Measurements from ENCODE around the gene ALDH9A1. TPM values are rescaled to one million over a fixed set of nuclear protein-coding genes. Genes with fewer than 3 reads are reported as not detected.

Gene ALDH9A1
- total and polyA plus RNA-seq, 7 donors, result 39.5 to 98.5 (median 59.4) TPM

DNA sequence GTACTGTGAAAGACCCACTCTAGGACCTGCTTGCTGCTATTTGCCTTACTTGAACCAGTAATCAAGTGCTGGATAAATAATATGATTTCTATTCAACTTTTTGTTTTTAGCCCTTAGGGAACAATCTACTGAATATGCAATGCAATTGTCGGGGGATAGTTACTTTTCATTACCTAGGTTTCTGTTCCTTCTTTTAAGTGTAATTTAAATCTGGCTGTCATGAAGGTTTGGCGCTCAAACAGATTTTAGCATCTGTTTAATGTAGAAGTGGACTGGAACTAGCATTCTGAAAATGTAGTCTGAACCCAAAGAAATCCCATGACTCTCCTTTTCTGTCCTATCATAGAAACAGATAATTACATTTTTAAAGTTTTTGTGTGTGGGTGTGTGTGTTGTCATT is 62.5 kb downstream of the ALDH9A1 start:
- no peaks in the 10 kb centered on the region for H3K27me3 ChIP-seq
- TF ChIP-seq POLR2AphosphoS5 (IDR thresholded peaks at IDR 0.05), result no peak
- TF ChIP-seq POLR2A (IDR thresholded peaks at IDR 0.05), result no peak
- TF ChIP-seq, protein P1, sequence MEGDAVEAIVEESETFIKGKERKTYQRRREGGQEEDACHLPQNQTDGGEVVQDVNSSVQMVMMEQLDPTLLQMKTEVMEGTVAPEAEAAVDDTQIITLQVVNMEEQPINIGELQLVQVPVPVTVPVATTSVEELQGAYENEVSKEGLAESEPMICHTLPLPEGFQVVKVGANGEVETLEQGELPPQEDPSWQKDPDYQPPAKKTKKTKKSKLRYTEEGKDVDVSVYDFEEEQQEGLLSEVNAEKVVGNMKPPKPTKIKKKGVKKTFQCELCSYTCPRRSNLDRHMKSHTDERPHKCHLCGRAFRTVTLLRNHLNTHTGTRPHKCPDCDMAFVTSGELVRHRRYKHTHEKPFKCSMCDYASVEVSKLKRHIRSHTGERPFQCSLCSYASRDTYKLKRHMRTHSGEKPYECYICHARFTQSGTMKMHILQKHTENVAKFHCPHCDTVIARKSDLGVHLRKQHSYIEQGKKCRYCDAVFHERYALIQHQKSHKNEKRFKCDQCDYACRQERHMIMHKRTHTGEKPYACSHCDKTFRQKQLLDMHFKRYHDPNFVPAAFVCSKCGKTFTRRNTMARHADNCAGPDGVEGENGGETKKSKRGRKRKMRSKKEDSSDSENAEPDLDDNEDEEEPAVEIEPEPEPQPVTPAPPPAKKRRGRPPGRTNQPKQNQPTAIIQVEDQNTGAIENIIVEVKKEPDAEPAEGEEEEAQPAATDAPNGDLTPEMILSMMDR (IDR thresholded peaks at IDR 0.05), result no peak
- TF ChIP-seq EP300 (IDR thresholded peaks at IDR 0.05), result no peak
- H3K4me1 ChIP-seq, result peaks cover 0 to 60% (median 51%) of the 10 kb centered on the region in 4 donors
- intact Hi-C loops (cut with DNase I), result no loop called here
- H3K9me3 ChIP-seq, result no peaks in the 10 kb centered on the region
- DNase-seq, result no peak
- H3K27ac ChIP-seq, result no peak overlapping the region
- H3K36me3 ChIP-seq, result peaks cover 0 to 6% (median 0%) of the 10 kb centered on the region in 4 donors
- H3K4me3 ChIP-seq, result no peak overlapping the region
- WGBS, 2 donors, result 40 to 50% methylated on average over 2 of the region's 2 CpGs

DNA sequence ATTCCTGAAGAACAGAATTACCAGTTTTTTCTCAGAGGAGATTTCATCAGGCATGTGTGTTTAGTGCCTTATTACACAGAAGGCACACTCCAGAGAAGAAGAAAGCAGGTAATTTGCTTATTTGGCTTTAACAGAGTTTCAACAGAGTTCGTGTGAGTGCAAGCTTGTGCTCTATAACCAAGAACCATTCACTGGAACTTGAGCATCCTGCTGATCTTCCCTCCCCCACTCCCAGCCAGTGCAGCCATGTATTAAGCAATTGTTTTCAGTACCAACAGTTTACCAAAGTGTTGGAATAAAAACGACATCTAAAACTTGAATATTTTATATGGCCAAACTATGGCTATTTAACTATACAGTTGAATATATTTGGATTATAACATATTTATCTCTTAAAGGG is 63.0 kb downstream of the ALDH9A1 start:
- WGBS, 2 donors, result 65 to 70% methylated on average over 2 of the region's 2 CpGs
- intact Hi-C loops (cut with DNase I), result no loop called here

DNA sequence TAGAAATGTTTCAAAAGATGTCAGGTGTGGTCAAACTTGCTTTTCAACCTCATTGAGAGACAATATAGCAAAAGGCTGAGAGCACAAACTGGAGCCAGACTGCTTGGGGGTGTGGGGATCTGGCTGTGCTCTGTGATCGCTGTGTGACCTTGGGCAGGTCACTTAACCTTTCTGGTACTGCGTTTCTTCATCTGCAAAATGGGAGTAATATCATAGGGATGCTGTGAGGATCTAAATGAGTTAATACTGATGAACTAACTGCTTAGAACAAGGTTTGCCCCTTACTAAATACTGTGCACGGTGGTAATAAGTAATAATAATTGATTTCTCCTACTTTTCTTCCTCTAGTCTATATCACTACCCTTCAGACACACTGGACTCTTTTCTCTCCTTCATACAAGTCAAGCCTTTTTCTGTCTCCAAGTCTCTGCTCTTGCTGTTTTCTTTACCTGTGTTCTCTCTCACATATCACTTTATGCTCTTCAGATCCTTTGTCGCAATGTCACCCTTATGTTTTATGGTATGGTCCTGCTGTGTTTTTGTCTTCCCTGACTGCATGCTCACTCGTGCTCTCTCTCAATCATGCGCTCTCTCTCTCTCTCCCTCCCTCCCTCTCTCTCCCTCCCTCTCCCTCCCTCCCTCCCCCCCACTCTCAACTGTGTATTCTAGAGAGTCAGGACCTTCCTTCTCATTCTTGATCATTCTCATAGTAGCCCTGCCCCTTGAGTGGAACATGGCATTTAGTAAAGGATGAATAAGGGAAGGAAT is 64.0 kb downstream of the ALDH9A1 start:
- 79 to 89% methylated on average over 6 of the region's 6 CpGs for WGBS, 2 donors
- no peak for DNase-seq
- Histone ChIP-seq H3K4me1 (peaks cover 0 to 58% (median 55%) of the 10 kb centered on the region in 4 donors), H3K36me3 (peaks cover 0 to 6% (median 0%) of the 10 kb centered on the region in 4 donors), H3K9me3 (no peaks in the 10 kb centered on the region), H3K27ac (no peak overlapping the region), H3K4me3 (no peak overlapping the region), H3K27me3 (no peaks in the 10 kb centered on the region)
- intact Hi-C loops (cut with DNase I), result no loop called here
- TF ChIP-seq EP300 (IDR thresholded peaks at IDR 0.05) (no peak), POLR2AphosphoS5 (IDR thresholded peaks at IDR 0.05) (no peak)

More for the DNA sequence above, 63.0 kb downstream of the ALDH9A1 start:
- H3K36me3 ChIP-seq, result peaks cover 0 to 6% (median 0%) of the 10 kb centered on the region in 4 donors
- H3K4me3 ChIP-seq, result no peak overlapping the region
- H3K27me3 ChIP-seq, result no peaks in the 10 kb centered on the region
- TF ChIP-seq POLR2A (IDR thresholded peaks at IDR 0.05), result no peak
- no peak for TF ChIP-seq POLR2AphosphoS5 (IDR thresholded peaks at IDR 0.05)
- TF ChIP-seq EP300 (IDR thresholded peaks at IDR 0.05), result no peak
- TF ChIP-seq, protein P1 (IDR thresholded peaks at IDR 0.05), result no peak
- DNase-seq, result no peak
- no peaks in the 10 kb centered on the region for H3K9me3 ChIP-seq
- H3K27ac ChIP-seq, result no peak overlapping the region
- peaks cover 0 to 60% (median 52%) of the 10 kb centered on the region in 4 donors for H3K4me1 ChIP-seq

DNA sequence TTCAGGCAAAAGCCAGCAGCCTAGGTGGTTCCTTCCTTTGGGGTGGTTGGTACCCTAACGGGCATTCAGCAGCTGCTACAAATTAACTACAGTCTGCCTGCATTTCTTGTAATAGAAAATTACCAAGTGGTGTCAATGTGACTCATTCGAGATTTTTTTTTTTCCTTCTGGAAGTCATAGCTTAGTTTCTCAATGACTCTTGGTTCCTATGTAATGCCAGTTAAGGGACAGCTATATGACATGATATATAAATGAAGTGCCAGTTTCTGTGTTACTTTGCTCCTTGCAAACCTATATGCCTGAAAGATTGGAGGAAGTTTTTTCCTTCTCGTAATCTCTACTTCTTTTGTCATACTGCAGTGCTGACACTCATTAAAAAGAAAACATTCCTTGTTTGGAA is 64.7 kb downstream of the ALDH9A1 start:
- Histone ChIP-seq H3K4me1 (peaks cover 0 to 57% (median 55%) of the 10 kb centered on the region in 4 donors), H3K36me3 (peaks cover 0 to 6% (median 0%) of the 10 kb centered on the region in 4 donors), H3K27me3 (no peaks in the 10 kb centered on the region), H3K9me3 (no peaks in the 10 kb centered on the region), H3K4me3 (no peak overlapping the region), H3K27ac (peak overlapping the region in 1 of 4 donors; percentile 92)
- intact Hi-C loops (cut with DNase I), result no loop called here
- WGBS, 2 donors, result 25 to 64% methylated on average over 3 of the region's 3 CpGs
- no peak for DNase-seq
- TF ChIP-seq EP300 (IDR thresholded peaks at IDR 0.05) (no peak), POLR2AphosphoS5 (IDR thresholded peaks at IDR 0.05) (no peak), POLR2A (IDR thresholded peaks at IDR 0.05) (no peak)
- TF ChIP-seq, protein P1 (IDR thresholded peaks at IDR 0.05), result no peak

DNA sequence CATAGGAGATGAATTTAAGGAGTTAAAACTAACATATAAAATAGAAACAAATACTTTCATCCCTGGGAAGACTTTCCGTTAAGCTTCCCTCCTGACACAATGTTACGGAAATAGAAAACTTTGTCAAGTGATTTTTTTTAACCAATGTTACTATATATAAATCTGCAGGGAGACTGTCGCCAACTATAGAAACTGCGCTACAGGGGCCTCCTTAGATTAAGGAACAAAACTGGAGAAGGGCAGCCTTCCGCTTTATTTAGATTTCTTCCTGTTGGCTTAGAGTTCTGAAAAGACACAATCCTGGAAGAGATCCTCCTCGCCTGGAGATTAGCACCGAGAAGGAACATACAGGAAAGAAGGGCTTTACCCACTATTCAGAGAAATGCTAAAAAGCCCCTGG is 65.9 kb downstream of the ALDH9A1 start:
- peaks cover 0 to 54% (median 50%) of the 10 kb centered on the region in 4 donors for H3K4me1 ChIP-seq
- H3K9me3 ChIP-seq, result no peaks in the 10 kb centered on the region
- H3K27ac ChIP-seq, result peak overlapping the region; percentile 81 to 93 (median 90)
- H3K4me3 ChIP-seq, result peak overlapping the region; percentile 55 to 88 (median 74)
- H3K27me3 ChIP-seq, result no peaks in the 10 kb centered on the region
- no peak for TF ChIP-seq EP300 (IDR thresholded peaks at IDR 0.05)
- TF ChIP-seq POLR2AphosphoS5 (IDR thresholded peaks at IDR 0.05), result peak in 1 of 4 donors; percentile 27
- WGBS, 2 donors, result 35 to 41% methylated on average over 7 of the region's 7 CpGs
- no peak for DNase-seq
- intact Hi-C loops (cut with DNase I), result no loop called here
- H3K36me3 ChIP-seq, result peaks cover 0 to 6% (median 0%) of the 10 kb centered on the region in 4 donors
